ENCODE results near the gene KLKB1.
"Not testable (repeated sequence)": the region's sequence is repeated elsewhere in the genome, so short reads cannot be mapped to it uniquely, and the experiment has no call there.

The KLKB1 gene

DNA sequence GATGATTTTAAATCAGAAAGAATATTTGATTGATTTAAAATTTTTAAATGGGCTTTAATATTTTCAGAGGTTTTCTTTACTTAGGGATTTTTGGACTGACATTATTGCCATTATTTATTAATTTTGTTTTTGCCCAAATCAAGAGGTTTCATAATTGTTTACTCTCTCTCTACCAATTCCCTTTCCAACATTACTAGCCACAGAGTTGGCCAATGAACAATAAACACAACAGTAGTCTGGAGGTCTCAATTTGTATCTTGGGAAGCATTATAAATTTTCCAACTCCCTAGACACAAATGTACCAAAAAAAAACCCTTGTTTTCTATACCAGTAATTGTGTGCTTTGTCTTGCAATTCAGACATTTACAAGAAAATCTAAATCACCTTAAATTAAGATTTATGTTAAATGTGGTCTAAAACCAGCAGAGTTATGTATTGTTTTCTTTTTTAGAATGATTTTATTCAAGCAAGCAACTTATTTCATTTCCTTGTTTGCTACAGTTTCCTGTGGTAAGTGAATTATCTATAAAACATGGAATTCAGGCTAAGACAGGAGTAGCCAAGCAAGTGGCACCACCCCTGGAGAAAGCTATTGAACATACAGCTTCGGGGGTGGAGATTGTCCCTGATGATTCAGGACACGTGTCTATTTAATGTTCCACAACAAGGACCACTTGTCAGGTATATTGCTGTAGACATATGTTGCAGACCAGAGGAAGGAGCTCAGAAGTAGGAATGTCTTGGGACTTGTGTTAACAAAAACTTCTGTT, 622 bp downstream of the KLKB1 start:
- DNase-seq = no peak

DNA sequence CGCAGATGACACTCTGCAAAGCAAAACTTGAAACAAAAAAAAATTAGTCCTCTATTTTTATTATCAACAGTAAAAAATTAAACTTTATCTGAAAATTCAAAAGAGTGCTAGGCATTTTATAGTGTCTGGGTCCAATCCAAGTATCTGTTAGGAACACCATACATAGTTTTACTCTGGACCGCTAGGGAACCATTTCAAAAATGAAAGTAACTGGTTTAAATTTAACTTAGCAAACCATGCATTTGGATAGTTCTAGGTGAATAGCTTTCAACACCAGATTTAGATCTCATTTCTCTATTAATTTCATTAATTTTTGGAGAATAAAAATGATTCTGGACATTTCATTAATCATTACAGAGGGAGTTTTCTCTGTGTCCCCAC, 1.2 kb downstream of the KLKB1 start:
- DNase-seq = no peak

DNA sequence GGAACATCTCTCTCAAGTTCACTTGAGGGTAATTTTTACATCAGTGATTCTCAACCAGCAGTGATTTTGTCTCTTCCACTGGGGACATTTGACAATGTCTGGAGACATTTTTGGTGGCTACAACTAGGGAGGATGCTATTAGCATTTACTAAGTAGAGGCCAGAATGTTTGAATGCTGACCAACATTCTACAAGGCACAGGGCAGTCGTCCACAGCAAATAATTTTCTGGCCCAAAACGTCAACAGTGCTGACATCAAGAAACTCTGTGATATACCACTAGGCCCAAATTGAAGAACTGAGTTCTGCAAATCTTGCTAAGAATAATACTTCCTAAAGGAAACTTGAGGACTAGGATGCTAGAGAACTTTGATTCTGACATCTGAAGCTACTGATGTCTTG, 7.1 kb downstream of the KLKB1 start:
- DNase-seq = no peak

DNA sequence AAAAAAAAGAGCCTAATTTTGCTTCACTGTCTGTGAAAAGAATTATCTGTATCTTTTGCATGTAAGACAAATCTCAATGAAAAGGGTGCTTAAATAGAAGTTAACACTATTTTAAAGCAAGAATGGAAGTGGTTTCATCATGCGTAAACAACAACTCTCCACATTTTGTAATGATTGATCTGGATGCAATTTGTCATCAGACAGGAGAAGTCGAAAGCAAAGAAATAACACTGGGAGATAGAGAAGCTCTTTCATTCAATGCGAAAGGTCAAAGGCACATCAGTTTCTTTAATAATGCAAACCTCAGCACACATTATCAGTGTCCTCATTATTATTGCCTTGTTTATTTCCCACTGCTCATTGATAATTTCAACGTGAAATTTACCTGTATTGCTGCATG, 8.8 kb downstream of the KLKB1 start:
- no peak for DNase-seq

DNA sequence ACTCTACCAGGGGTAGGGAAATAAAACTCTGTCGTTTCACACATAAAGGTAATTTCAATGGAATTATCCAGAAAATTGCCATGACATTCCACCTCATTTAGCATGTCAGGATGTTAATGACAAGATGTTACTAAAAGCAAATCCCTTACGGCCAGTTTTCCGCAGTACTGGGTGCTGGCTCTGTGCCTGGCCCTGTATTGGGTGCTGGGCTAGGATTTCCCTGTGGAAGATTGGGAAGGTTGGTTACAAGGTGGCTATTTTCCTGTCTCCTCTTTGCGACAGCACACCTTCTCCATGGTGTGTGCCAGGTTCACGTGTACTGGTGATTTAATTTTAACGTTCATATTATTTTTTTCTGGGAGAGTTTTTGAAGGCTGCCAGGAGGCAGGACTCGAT, 13.1 kb downstream of the KLKB1 start:
- no peak for DNase-seq

DNA sequence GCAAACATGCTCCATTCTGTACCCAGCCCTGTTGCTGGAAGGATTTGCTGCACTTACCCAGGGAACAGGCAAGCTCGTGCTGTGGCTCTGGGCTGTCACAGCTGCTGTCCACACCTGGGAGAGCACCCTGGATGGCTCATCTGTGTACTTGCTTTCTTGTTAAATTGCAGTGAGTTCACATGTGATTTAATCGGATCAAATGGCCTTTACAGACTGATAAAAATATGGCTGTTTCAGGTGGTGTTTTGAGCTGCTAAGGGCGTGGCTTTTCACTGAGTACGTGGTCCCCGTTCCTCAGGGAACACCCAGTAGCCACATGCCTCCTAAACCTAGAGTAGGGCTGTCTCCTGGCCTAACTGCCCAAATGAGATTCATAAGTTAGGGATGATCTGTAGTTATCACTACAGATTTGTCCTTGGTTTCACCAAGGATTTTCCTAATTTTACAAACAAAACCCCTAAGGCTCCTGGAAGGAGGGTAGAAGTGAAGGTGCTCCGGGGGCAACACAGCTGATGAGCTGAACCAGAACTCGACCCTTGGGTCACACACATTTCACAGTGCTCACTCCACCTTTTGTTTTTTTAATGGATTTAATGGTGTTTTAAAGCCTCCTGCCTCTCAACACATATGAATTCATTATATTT, 13.7 kb downstream of the KLKB1 start:
- no peak for DNase-seq

DNA sequence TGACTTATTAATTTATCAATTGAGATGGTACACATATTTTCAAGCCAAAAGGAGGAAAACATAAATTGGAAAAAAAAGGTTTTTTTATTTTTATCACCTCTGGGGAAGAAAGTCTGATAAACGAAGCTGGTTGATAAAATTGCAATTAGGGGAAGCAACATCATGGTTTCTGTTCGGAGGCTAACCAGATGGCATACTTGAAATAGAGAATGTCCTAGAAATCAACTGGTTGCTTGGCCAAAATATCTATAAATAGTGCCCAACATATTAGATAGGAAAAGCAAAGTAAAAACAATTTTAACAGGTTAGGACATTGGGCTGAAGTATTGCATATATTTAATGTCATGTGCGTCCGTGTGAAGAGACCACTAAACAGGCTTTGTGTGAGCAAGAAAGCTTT, 14.3 kb downstream of the KLKB1 start:
- no peak for DNase-seq

DNA sequence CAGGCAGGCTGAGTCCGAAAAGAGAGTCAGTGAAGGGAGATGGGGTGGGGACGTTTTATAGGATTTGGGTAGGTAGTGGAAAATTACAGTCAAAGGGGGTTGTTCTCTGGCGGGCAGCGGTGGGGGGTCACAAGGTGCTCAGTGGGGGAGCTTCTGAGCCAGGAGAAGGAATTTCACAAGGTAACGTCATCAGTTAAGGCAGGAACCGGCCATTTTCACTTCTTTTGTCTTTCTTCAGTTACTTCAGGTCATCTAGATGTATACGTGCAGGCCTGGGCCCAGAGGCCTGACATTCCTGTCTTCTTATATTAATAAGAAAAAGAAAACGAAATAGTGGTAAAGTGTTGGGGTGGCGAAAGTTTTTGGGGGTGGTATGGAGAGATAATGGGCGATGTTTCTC, 14.7 kb downstream of the KLKB1 start:
- DNase-seq = not testable (repeated sequence)

DNA sequence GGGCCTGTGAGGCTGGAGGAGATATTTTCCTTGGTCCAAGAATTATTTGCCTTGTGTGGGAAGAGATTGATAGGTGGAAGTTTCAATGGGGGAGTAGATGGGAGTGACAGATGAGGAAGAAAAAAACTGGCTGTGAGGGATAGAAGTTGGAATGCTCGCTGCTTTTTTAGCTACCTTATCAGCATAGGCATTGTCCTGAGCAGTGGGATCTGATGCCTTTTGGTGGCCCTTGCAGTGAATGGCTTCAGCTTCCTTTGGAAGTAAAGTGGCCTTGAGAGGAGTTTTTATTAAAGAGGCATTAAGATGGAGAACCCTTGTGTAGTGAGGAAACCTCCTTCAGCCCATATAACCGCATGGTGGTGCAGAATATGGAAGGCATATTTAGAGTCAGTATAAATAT, 16.0 kb downstream of the KLKB1 start:
- no peak for DNase-seq

DNA sequence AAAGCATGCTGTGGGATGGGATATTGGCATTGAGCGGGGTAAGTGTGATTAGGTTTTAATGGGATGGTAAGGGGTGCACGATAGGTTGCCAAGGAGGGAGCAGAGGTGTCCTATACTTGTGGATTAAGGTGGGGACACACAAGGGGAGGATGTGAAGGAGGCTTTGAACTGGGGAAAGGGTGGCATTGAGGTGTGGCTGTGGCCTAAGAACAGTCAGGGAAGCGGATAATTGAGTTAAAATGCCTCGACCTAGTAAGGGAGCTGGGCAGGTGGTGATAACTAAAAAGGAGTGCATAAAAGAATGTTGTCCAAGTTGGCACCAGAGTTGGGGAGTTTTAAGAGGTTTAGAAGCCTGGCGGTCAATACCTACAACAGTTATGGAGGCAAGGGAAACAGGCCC, 17.5 kb downstream of the KLKB1 start:
- DNase-seq = no peak

DNA sequence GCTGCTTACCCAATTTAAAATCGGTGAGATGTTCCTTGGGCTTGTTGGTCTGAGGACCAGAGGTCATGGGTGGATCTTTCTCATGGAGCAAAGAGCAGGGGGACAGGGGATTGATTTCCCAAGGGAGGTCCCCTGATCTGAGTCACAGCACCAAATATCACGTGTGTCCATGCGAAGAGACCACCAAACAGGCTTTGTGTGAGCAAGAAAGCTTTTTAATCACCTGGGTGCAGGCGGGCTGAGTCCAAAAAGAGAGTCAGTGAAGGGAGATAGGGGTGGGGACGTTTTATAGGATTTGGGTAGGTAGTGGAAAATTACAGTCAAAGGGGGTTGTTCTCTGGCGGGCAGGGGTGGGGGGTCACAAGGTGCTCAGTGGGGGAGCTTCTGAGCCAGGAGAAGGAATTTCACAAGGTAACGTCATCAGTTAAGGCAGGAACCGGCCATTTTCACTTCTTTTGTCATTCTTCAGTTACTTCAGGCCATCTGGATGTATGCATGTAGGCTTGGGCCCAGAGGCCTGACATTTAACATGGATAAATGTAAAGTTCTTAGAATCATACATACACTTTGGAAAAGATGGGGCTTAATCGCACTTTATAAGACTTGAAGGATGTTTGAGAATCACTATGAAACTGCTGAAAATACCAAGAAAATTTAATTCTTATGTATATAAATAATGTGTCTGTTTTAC, 19.9 kb downstream of the KLKB1 start:
- not testable (repeated sequence) for DNase-seq

DNA sequence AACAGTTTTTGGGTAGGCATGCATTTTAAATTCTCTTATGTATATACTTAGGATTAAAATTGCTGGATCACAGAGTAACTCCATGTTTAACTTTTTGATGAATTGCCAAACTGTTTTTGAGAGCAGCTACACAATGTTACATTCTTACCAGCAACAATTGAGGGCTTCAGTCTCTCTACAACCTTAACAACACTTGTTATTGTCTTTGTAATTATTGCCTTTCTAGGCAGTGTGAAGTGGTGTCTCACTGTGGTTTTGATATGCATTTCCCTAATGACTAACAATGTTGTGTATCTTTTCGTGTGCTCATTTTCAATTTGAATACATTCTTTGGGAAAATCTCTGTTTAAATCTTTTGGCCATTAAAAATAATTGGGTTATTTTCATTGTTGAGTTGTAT, 21.3 kb downstream of the KLKB1 start:
- DNase-seq = no peak

DNA sequence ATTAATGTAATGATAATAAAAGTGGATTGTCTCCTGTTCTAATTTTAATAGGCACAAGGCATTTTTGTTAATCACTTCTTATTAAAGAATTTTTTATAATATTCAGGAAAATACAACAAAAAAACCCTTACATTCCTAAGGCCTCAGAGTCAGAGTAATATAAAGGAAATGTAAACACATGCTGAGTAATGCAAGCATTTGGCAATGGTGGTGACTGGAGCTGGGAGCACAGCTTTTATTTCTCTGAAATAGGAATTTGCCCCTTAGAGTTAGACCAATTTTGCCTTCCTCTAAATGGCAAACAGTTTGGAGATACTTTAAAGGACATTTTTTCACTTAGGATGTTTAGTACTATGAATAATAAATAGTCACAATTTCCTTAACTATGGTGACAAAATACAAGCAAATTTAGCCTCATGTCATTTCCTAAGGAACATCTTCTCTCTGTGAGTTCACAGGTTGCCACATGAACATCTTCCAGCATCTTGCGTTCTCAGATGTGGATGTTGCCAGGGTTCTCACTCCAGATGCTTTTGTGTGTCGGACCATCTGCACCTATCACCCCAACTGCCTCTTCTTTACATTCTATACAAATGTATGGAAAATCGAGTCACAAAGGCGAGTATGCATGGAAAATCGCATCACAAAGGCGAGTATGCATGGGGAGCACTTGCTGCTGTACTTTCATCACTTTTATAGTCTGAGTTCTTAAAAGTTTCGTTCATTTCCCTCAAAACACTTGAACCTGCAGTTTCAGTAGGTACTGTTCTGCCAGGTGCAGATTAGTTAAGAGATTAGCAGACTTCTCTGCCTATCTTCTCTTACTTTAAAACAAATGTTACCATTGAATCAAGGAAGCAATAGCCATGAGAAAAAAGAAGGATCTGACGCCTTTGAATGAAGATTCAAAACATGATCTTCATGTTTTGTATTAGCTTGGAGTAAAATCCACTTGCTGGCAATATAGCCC, 22.8 kb downstream of the KLKB1 start:
- DNase-seq = no peak

DNA sequence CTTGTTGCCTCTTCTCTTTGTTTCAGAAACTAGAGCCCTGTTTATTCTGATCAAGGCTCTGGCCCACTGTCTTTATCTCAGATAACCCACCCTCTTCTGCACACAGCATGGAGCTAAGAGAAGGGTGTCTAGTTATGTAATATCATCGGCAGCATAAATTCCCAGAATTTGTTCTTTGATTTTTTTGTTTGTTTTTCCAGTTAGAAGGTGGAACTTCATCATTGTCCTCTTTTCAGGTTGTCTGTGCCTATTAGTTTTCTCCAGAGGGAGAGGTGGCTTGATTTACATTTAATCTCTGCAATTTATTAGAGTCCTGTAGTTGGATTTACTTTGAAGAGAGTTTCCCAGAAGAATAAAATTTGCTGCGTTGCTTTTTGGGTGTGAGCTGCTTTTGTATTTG, 23.5 kb downstream of the KLKB1 start:
- DNase-seq = no peak

DNA sequence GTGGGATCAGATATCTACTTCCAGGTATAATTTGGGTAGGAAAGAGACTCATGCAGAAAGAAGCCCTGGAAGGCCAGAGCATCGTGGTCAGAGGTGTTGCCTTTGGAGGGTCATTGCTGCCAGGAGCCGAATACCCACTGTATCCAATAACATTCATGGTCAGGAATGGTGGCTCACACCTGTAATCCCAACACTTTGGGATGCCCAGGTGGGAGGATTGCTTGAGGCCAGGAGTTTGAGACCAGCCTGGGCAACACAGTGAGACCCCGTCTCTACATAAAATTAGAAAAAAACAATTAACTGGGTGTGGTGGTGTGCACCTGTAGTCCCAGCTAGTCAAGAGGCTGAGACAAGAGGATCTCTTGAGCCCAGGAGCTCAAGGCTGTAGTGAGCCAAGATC, 27.8 kb downstream of the KLKB1 start:
- no peak for DNase-seq

DNA sequence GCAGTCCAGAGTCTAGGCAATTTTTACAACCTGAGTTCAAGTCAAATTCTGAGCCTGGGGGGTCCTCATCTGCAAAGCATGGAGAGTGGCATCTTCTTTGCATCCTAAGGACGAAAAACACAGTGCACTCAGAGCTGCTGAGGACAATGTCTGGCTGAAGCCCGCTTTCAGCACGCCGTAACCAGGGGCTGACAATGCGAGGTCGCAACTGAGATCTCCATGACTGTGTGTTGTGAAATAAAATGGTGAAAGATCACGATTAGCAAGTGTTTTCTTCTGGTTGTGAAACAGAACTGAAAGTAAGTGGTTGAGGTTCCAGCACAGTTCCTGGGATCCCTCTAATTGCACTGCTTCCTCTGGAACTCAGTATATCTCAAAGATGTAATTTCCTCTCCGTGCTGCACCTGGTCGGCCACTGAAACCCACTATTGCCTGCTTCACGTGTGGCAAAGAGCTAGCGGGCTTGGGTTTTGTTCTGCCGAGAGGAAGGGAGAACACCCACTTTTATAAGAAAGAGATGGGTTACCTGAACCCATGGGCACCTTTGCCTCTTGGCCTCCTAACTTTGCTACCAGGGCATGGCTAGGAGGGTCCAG, 31.0 kb downstream of the KLKB1 start:
- no peak for DNase-seq

DNA sequence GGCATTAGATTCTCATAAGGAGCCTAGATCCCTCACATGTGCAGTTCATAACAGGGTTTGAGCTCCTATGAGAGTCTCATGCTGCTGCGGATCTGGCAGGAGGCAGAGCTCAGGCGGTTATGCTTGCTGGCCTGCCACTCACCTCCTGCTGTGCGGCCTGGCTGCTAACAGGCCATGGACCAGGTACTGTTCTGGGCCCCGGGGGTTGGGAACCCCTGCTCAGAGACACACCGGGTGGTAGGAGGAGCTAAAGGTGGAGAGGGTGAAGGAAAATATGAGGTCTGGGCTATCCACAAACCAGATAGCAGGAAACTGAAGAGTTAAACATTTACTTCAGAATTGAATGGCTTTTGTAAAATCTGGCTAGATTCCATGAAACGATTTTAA, 32.8 kb downstream of the KLKB1 start:
- no peak for DNase-seq

DNA sequence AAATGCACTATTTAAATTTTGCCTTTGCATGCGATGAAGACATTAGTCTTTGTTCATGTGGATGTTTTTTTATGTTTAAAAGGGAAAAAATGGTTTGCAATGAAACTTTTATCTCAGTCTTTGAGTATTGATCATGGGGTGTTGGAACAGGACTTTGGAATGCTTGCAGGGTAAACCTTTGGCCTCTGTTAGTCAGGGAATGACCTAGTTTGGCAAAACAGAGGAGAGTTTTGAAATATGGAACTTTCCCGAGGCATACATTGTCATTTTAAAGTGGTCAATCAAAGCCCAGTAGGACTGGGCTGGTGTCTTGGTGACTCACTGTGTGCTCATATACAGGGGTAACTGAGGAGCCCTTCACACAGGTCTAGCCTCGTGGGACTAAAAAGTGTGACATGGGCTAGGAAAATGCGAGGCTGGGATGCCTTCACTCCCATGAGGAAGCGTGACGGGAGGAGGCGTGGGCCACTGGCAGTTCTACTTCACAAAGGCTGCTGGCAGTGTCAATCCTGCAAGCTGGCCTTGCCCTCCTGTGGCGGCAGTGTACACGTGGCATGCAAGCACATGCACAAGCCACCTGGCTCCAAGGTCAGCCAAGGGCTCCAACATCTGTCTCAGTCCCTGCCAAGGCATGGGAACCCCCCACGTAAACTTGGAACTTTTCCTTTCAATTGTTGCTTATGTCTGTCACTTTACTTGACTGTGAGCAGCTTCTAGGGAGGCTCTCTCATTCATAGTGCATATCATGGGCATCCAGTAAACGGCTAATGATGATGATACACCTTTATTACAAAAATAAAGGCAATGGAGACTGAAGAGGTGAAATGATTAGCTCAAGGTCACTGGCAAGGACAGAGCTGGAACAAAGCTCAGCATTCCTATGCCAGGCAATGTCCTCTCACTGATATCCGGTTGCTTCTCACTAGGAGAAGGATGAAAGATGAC, 33.5 kb downstream of the KLKB1 start:
- no peak for DNase-seq

DNA sequence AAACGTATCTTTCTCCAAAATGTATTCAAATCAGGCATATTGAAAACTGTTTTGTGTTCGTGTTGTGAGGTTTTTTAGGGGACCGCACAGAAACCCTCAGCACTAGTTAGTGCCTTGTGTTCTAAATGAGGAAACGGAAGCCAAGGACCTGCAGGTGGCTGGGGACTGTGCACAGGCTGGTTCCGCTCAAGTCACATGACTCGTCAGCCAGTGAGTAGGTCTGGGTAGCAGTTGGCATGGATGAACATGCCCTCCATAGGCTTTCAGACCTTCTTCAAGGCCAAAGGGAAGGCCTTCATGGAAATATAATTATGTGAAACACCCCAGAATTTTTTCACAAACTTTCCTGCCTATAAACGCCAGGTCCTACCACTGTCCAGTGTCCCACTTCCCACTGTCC, 37.4 kb downstream of the KLKB1 start:
- DNase-seq = no peak

DNA sequence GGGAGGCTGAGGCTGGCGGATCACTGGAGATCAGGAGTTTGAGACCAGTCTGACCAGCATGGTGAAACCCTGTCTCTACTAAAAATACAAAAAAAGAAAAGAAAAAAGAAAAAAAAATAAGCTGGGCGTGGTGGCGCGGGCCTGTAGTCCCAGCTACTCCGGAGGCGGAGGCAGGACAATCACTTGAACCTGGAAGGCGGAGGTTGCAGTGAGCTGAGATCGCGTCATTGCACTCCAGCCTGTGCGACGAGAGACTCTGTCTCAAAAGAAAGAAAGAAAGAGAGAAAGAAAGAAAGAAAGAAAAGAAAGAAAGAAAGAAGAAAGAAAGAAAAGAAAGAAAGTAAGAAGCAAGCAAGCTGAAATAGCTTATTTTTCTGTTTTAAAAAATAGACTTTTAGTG, 37.9 kb downstream of the KLKB1 start:
- DNase-seq = not testable (repeated sequence)

Data from effector CD8-positive, alpha-beta T cell (primary cell).